ENCODE data around the gene SMURF2. TPM values are rescaled to one million over a fixed set of nuclear protein-coding genes. Genes with fewer than 3 reads are reported as not detected.

Gene SMURF2
- total RNA-seq, 1 experiment from 2014 or later = 76.6 TPM

DNA sequence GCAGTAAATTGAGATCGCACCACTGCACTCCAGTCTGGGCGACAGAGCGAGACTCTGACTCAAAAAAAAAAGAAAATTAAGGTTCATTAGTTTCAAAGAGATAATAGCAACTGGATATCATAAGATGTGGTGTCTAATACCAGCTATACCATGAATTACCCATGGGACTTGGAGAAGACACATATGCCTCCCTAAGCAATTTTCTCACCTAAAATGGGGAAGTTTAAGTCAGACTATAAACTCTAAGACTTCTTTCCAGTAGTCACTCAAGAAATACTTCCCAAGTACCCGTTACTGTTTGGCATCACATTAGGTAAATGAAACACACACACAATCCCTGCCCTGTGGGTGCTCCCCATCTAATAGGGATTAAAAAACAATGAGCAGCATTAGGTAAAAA, 22.6 kb downstream of the SMURF2 start:
- ChIA-PET POLR2A (ENCODE audit: unreplicated experiment) (no interaction called here), CTCF (no interaction called here)
- ATAC-seq (no peak), DNase-seq (no peak)
- Histone ChIP-seq H3K4me1 (ENCODE audit: insufficient read depth, low read length) (peaks cover 24% of the 10 kb centered on the region), H3K36me3 (ENCODE audit: low read depth, low read length) (peaks cover 30% of the 10 kb centered on the region), H2AFZ (ENCODE audit: low read length) (no peak overlapping the region), H3K4me3 (ENCODE audit: low read length) (no peak overlapping the region), H3K4me2 (ENCODE audit: low read length) (no peak overlapping the region), H3K27me3 (ENCODE audit: low read length) (no peaks in the 10 kb centered on the region), H3K9me3 (ENCODE audit: low read length) (no peaks in the 10 kb centered on the region), H4K20me1 (ENCODE audit: low read length) (peaks cover 22% of the 10 kb centered on the region), H3F3A (ENCODE audit: low read length, unreplicated experiment) (peaks cover 14% of the 10 kb centered on the region), H3K79me2 (ENCODE audit: low read length) (peaks cover 99% of the 10 kb centered on the region), H3K9ac (ENCODE audit: low read length) (no peak overlapping the region), H3K9me2 (replicated peaks; ENCODE audit: low read length) (no peaks in the 10 kb centered on the region), H3K27ac (ENCODE audit: low read length) (no peak overlapping the region)
- TF ChIP-seq EZH2phosphoT487 (IDR thresholded peaks at IDR 0.05; ENCODE audit: borderline replicate concordance, low read length) = no peak
- no peak for TF ChIP-seq EZH2 (IDR thresholded peaks at IDR 0.05; ENCODE audit: low read length, unreplicated experiment)
- TF ChIP-seq, protein P1, sequence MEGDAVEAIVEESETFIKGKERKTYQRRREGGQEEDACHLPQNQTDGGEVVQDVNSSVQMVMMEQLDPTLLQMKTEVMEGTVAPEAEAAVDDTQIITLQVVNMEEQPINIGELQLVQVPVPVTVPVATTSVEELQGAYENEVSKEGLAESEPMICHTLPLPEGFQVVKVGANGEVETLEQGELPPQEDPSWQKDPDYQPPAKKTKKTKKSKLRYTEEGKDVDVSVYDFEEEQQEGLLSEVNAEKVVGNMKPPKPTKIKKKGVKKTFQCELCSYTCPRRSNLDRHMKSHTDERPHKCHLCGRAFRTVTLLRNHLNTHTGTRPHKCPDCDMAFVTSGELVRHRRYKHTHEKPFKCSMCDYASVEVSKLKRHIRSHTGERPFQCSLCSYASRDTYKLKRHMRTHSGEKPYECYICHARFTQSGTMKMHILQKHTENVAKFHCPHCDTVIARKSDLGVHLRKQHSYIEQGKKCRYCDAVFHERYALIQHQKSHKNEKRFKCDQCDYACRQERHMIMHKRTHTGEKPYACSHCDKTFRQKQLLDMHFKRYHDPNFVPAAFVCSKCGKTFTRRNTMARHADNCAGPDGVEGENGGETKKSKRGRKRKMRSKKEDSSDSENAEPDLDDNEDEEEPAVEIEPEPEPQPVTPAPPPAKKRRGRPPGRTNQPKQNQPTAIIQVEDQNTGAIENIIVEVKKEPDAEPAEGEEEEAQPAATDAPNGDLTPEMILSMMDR (conservative IDR thresholded peaks at IDR 0.05; ENCODE audit: low read depth, low read length) = no peak
- BruUV-seq (replicated peaks) = no TSS peak
- intact Hi-C loops (cut with micrococcal nuclease) = no loop called here

DNA sequence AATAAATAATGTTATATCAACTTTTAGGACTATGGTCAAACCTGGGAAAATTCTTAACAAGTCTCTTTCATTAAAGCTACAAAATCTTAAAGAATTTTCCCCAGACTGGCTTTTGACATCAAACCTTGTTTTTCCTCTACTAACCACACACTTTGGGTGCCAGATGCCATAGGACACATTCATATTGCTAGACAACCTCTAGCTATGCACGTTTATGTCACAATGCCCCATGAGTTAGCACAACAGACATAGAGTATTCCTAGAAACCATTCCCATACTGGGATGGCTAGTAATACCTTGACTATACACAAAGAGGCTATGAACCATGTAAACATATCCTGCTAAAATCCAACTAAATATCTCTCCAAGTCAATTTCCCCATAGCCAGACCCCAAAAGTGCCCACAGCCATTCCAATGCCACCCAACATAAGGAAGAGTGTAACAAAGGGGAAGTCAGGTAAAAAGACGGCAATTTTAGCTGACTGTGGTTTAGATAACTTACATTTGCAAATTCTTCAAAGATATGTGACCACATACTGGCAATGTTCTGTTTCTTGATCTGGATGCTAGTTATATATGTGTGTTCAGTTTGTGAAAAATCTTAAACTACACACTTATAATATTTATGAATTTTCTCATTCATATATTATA, 23.4 kb downstream of the SMURF2 start:
- Histone ChIP-seq H4K20me1 (ENCODE audit: low read length) (peaks cover 26% of the 10 kb centered on the region), H3K4me2 (ENCODE audit: low read length) (no peak overlapping the region), H3K4me3 (ENCODE audit: low read length) (no peak overlapping the region), H3K36me3 (ENCODE audit: low read depth, low read length) (peaks cover 30% of the 10 kb centered on the region), H3K4me1 (ENCODE audit: insufficient read depth, low read length) (peaks cover 24% of the 10 kb centered on the region), H3K27ac (ENCODE audit: low read length) (no peak overlapping the region), H3K9ac (ENCODE audit: low read length) (no peak overlapping the region), H3K27me3 (ENCODE audit: low read length) (no peaks in the 10 kb centered on the region), H3K79me2 (ENCODE audit: low read length) (peaks cover 99% of the 10 kb centered on the region), H3K9me2 (replicated peaks; ENCODE audit: low read length) (no peaks in the 10 kb centered on the region), H3F3A (ENCODE audit: low read length, unreplicated experiment) (peaks cover 14% of the 10 kb centered on the region), H2AFZ (ENCODE audit: low read length) (no peak overlapping the region), H3K9me3 (ENCODE audit: low read length) (no peaks in the 10 kb centered on the region)
- intact Hi-C loops (cut with micrococcal nuclease) = no loop called here
- ATAC-seq (no peak), DNase-seq (no peak)
- BruUV-seq (replicated peaks) = no TSS peak
- TF ChIP-seq, protein P1 (conservative IDR thresholded peaks at IDR 0.05; ENCODE audit: low read depth, low read length) = no peak
- TF ChIP-seq EZH2phosphoT487 (IDR thresholded peaks at IDR 0.05; ENCODE audit: borderline replicate concordance, low read length) = no peak
- no peak for TF ChIP-seq EZH2 (IDR thresholded peaks at IDR 0.05; ENCODE audit: low read length, unreplicated experiment)
- CTCF ChIA-PET = no interaction called here
- POLR2A ChIA-PET (ENCODE audit: unreplicated experiment) = no interaction called here

DNA sequence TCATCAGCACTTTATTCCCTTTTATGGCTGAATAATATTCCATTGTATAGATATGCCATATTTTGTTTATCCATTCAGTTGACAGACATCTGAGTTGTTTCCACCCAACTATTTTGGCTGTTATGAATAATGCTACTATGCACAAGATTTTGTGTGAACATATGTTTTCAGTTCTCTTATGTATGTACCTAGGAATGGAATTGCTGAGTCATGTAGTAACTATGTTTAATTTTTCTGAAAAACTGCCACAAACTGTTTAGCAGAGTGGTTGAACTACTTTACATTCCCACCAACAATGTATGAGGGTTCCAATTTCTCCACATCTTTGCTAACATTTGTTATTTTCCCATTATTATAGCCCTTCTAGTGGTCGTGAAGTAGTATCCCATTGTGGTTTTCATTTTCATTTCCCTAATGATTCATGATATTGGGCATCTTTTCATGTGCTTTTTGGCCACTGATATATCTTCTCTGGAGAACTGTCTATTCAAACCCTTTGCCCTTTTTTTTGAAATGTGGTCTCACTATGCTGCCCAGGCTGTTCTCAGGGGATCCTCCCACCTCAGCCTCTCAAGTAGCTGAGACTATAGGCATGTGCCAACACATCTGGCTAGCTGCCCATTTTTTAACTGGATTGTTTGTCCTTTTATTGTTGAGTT, 26.3 kb downstream of the SMURF2 start:
- Histone ChIP-seq H3K4me2 (ENCODE audit: low read length) (no peak overlapping the region; the same call in 1 of the 2 replicates), H4K20me1 (ENCODE audit: low read length) (peaks cover 39% of the 10 kb centered on the region), H3K27me3 (ENCODE audit: low read length) (no peaks in the 10 kb centered on the region), H3K36me3 (ENCODE audit: low read depth, low read length) (peaks cover 21% of the 10 kb centered on the region; the same call in 1 of the 2 replicates), H3K4me1 (ENCODE audit: insufficient read depth, low read length) (peaks cover 20% of the 10 kb centered on the region), H3K9me2 (replicated peaks; ENCODE audit: low read length) (no peaks in the 10 kb centered on the region), H3K4me3 (ENCODE audit: low read length) (no peak overlapping the region), H3F3A (ENCODE audit: low read length, unreplicated experiment) (peaks cover 14% of the 10 kb centered on the region), H3K79me2 (ENCODE audit: low read length) (peaks cover 99% of the 10 kb centered on the region), H3K27ac (ENCODE audit: low read length) (peak overlapping the region; percentile 57), H3K9me3 (ENCODE audit: low read length) (no peaks in the 10 kb centered on the region), H3K9ac (ENCODE audit: low read length) (no peak overlapping the region), H2AFZ (ENCODE audit: low read length) (no peak overlapping the region)
- peak; percentile 73 for ATAC-seq
- no TSS peak for BruUV-seq (replicated peaks)
- intact Hi-C loops (cut with micrococcal nuclease) = no loop called here
- ChIA-PET POLR2A (ENCODE audit: unreplicated experiment) (interaction anchor here (0.7 kb wide), 1 partner anchor 40 kb away, joined by 3 read pairs; no protein-coding TSS in a partner anchor), CTCF (no interaction called here)
- TF ChIP-seq EZH2 (IDR thresholded peaks at IDR 0.05; ENCODE audit: low read length, unreplicated experiment) (no peak), EZH2phosphoT487 (IDR thresholded peaks at IDR 0.05; ENCODE audit: borderline replicate concordance, low read length) (no peak)
- TF ChIP-seq, protein P1 (conservative IDR thresholded peaks at IDR 0.05; ENCODE audit: low read depth, low read length) = no peak
- DNase-seq = peak; percentile 89
